Erythroblast (primary cell): ENCODE results near the gene CCSER1.
A peak's percentile ranks its signal among the peaks of the same experiment; 100 is the strongest.
"Not testable (repeated sequence)": the region's sequence is repeated elsewhere in the genome, so short reads cannot be mapped to it uniquely, and the experiment has no call there.

ENCODE experiments used
- DNase-seq, 2 experiments: peaks; one replicate each; lab custom pipeline; 2025; lab: John Stamatoyannopoulos, UW
- GATA1 ChIP-seq: IDR thresholded peaks from 2 replicates; pipeline ENCODE4 v1.6.1; 2011; ENCODE audit warnings: low read depth, mild to moderate bottlenecking, control low read depth, low read length, moderate library complexity
- POLR2A ChIP-seq: IDR thresholded peaks from 2 replicates; pipeline ENCODE4 v1.6.1; 2011; ENCODE audit warnings: mild to moderate bottlenecking, low read length

Gene CCSER1

DNA sequence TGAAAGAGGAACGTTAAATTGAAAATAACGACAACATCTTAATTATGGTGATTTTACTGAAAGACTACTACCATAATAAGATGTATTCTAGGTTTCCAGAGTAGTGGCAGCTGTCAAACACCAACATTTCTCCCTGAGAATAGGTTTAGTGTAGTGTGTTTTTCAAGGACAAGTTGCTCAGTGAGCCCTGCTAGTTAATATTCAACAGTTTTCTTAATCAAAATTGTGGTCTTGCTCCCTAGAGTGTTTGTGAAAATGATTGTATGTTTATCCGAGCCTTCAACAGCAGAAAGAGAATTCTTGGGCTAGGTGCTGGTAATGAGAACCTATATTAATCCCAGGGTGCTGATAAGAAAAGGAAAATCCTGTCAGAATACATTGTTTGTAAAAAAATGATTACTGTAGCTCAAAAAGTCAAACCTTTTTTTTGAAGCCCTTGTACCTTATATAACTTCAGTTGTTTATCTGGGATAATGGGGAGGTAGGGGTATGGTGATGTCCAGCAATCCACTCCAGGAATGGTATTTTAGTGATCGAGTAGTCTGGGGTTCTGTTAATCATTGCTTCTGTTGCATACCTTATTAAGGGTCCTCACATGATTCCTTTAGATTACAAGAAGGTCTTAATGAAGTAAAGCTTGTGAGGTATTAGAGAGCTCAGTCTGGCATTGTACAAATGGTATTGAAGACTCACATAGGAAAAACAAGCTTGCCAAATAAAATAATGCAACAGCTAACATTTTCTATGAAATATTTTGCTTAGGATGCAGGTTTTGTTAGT is 110.7 kb downstream of the CCSER1 start:
- no peak for DNase-seq
- TF ChIP-seq POLR2A (no peak), GATA1 (no peak)

DNA sequence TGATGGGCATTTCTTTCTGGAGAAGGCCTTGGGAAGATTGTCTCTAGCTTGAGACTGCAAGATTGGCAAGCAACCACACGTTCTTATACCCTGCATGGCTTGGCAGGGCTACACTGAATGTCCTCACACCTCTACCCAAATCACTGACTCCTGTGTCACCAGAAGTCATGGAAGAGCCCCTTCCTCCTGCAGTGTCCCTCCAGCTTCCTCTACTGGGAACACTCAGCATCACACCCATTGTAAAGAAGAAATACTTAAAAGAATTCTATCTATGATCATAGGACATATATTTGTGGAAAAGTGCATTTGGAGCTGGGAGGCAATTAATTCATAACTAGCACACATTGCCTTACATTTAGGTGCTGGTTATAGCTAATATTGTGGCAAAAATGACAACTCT is 113.1 kb downstream of the CCSER1 start:
- TF ChIP-seq POLR2A (no peak), GATA1 (no peak)
- DNase-seq: no peak

DNA sequence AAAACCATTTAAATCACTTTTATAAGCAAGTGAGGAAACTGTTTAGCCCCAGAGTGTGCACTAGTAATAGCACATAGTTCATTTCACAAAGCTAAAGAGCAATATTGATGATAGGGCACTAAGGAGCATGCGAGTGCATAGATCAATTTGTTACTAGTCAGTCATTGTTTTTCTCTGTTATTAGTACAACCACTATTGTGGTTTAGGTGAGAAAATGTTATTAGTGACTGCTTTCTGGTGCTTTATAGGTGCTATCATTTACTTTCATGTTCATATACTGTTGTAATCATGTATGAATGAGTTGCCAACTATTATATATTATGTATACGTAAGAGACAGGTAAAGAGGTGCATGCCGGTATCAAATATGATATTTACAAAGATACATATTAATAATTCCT is 113.8 kb downstream of the CCSER1 start:
- DNase-seq: no peak
- TF ChIP-seq GATA1 (no peak), POLR2A (no peak)

DNA sequence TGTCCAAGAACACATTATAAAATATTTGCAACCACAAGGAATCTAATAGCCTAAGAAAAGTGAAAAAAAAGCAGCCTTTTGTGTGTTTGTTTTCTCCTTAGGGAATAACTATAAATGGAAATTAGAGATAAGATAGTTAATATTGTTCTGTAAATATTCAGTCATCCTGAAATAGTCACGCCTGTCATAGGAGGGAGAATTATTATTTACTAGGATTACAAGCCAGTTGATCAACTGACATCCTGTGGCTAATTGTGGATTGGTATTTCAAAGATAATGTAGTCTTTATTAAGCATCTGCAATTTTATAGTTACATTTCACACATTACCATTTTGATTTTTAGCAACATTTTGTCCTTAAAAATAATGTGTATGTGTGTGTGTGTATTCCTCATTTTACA is 118.6 kb downstream of the CCSER1 start:
- TF ChIP-seq POLR2A (no peak), GATA1 (no peak)
- DNase-seq: no peak

DNA sequence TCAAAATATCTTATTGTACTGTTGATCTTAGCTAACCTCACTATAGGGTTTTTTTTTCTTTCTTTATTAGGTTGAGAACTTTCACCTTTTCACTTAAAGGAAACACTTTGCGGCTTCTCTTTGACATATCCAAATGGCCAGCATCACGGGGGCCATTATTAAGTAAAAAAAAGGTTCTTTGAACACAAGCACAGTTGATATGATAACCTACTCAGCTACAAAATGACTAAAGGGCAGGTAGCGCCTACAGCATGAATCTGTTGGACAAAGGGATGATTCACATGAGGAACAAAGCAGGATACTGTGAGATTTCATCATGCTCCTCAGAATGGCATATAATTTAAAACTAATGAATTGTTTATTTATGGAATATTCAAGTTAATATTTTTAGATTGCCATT is 119.6 kb downstream of the CCSER1 start:
- TF ChIP-seq GATA1 (no peak), POLR2A (no peak)
- DNase-seq: no peak

DNA sequence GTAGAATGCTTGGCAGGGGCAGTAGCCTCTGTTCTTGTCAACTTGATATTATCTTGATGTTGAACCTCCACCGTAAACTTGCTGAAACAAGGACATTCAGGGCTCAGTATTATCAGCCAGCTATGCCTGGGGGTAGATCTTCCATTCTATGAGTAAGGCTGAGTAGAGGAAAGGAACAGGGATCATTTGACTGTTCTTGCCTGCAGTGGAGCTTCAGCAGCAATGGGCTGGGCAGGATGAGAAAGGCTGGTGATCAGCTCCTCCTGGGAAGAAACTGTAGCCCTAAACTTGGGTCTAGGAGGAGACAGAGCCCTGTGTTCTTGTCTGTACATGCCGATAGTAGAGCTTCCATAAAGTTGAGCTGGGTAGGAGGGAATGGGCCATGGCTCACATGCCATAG is 127.2 kb downstream of the CCSER1 start:
- no peak for DNase-seq
- TF ChIP-seq POLR2A (no peak), GATA1 (no peak)

DNA sequence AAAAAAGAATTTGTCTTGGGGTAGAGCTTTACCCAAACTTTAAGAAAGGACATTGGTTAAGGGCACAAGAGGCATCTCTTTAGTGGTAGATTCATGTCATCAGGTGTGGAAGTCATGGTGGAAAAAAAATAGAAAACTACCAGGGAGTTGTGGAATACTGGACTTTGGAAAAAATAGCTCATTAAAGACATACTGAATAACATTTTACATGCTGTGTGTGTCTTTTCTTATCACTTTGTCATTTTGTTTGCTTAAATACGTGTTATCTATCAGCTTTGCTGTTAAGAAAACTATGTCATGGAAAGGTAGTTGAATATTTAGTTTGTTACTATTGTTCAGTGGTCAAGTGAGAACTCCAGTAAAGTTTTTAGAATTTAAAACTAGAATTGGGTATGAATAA is 147.0 kb downstream of the CCSER1 start:
- DNase-seq: no peak
- TF ChIP-seq POLR2A: no peak
- no peak for TF ChIP-seq GATA1

DNA sequence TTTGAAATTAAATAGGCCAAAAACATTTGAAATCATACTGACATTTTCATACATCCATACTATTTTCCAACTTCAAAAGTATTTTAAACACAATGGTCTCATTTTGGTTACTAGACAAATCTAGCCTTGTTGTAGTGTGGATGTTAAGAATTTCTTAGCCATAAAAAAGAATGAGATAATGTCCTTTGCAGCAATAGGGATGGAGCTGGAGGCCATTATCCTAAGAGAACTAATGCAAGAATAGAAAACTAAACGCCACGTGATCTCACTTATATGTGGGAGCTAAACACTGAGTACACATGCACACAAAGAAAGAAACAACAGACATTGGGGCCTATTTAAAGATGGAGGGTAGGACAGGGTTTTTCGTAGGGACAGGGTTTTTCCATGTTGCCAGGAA is 153.8 kb downstream of the CCSER1 start:
- TF ChIP-seq GATA1 (no peak), POLR2A (no peak)
- DNase-seq: no peak

DNA sequence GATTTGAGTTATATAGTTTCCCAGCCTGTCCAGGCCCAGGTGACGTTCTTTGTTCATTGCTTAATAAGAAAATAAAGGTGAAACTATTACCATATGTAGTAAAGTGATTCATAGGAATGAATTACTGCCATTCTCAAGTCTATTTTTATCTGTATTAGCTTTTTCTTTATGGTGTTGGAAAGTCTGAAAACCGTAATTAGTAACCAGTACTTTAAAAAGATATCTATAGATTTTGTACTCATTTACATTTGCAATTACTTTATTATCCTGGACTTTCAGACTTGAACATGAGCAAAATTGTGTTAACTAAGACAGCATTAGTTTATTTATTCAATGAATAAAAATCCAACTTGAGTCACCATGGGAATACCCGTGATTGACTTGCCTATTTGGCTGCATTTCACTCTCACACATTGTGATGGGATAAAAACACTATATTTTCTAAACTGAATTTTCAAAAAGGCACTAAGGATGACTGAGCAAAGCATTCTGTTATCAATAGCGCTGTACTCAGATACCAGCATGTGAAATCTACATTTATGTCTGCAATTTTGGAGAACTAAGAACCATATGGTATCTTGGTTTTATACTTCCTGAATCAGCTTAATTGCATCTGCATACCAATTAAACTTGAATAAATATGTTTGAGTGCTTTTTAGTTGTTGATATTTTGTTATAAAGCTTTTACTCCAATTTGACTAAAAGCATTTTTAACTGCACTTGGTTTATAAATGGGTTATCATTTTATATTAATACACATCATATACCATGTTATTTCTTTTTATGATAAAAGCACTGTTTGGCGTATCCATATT is 154.6 kb downstream of the CCSER1 start:
- no peak for DNase-seq
- TF ChIP-seq POLR2A (no peak), GATA1 (no peak)

DNA sequence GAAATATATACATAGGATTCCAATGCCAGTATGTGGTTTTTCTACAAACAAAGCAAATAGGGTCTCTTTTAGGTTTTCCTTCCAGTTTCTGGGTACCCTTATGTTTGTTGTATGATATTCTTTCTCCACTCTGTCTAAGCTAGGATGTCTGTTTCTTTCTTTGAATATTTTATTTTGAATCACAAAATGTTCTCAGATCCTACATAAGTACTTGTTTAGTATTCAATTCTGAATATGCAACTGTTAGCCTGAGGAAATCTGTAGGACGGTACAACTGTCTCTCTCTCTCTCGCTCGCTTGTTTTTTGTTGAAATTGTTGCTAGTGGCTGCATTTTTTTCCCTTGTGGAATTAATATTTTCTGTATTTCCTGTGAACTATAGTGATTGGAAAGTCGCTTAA is 163.2 kb downstream of the CCSER1 start:
- TF ChIP-seq GATA1: no peak
- TF ChIP-seq POLR2A: no peak

DNA sequence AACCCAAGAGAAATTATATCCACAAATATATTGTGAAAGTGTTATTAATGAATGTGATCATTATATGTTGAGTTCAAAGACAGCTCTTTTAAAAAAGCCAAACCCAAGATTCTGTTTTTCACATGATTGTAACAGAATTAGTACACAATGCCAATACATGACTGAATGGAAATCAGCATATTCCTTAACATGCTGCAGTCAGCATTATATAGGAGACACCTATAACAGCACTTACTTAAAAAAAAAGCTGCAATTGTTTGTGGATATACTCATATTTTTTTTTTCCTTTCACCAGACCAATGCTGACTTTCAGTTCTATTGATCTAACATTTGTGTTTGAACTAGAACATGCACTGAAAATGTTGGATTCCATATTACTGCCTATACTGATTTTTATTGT is 165.2 kb downstream of the CCSER1 start:
- DNase-seq: no peak
- no peak for TF ChIP-seq GATA1

More for the DNA sequence above, 163.2 kb downstream of the CCSER1 start:
- no peak for DNase-seq

DNA sequence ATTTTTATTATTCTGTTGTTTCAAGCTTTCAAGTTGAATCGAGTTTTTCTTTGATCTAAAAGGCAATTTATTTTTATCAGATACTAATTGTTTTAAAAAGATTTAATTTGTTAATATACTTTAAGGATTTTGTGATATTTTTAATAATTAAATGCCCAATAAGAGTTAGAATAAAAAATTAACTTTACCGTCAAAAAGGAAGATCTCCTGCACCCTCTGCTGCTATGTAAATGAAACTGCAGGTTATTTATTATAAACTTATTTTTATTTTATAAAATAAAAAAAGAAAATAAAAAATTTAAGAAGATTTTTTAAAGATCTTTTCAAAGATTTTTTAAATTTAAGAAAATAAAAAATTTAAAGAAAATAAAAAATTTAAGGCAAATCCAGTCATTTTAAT is 166.1 kb downstream of the CCSER1 start:
- DNase-seq: peak in 1 of 2 experiments; percentile 16
- TF ChIP-seq POLR2A (no peak), GATA1 (no peak)

DNA sequence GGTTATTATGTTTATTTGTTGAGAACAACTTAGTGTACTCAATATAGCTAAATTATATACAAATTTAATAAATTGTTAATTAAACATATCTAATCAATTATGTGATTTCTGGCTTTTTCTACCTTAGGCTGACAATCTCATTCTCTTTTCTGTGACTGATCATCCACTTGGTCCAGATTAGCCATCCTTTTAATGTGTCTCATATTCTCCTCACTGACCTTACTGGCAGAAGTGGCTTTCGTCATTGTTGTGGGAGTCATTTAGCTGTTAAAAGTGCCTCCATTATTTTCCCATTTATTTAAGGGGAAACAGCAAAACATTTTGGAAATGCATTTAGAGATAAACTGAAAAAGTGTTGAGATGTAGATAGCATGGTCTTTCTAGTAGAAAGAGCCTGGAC is 172.2 kb downstream of the CCSER1 start:
- DNase-seq: no peak
- no peak for TF ChIP-seq POLR2A
- TF ChIP-seq GATA1: no peak

DNA sequence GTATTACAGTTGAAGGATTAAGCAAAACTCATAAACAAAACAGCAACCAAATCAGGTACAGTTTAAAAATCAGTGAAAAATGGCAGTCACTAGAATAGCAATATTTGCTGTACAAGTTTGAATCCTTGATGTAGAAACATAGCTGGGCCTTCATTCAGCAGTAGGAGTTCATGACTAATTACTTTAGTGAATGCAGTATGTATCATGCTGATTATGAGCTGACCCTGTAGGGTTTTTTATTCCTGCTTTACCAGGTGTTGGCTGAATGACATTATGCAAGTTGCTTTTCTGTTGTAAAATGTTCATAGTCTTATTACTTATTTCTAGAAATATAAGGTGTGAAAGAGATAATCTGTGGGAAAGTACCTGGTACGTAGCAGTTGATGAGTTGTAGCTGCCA is 179.6 kb downstream of the CCSER1 start:
- no peak for TF ChIP-seq GATA1
- TF ChIP-seq POLR2A: no peak

DNA sequence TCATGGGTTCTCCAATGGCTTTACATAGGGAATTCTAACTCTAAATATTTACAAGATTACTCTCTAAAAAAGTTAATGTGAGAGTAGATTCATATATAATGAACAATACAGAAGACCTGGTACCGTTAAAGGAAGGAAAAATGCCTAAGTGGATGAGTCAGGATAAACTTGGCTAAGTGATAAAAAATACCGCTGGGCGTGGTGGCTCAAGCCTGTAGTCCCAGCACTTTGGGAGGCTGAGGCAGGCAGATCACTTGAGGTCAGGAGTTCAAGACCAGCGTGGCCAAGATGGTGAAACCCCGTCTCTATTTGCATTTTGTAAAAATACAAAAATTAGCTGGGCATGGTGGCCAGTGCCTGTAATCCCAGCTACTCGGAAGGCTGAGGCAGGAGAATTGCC is 189.9 kb downstream of the CCSER1 start:
- DNase-seq: not testable (repeated sequence)

More for the DNA sequence above, 179.6 kb downstream of the CCSER1 start:
- DNase-seq: no peak
